ENCODE measurements around the gene DPYSL5.

GRCh38 chr2:26892133-26892532, 44.2 kb downstream of the DPYSL5 start:
- TF ChIP-seq POLR2AphosphoS5 (IDR thresholded peaks at IDR 0.05; ENCODE audit: low read depth, low read length), result no peak
- no peak for TF ChIP-seq CTCF (CRISPR knock-in tag; IDR thresholded peaks at IDR 0.05)
- no peak for TF ChIP-seq ZNF276 (CRISPR knock-in tag; IDR thresholded peaks at IDR 0.05; ENCODE audit: low read depth)
- no peak for TF ChIP-seq KIAA2018 (CRISPR knock-in tag; IDR thresholded peaks at IDR 0.05; ENCODE audit: borderline replicate concordance)

Data from HepG2 (cell line).